Astrocyte (in vitro differentiated cells and primary cell): ENCODE results near the gene PPA1.

Source experiments
- EZH2 ChIP-seq: IDR thresholded peaks from 2 replicates; pipeline ENCODE4 v1.6.1; 2012; ENCODE audit warnings: mild to moderate bottlenecking, low read length, inconsistent platforms; ENCODE audit not compliant: insufficient read depth
- TF ChIP-seq, protein P1 (sequence below): IDR thresholded peaks from 2 replicates; pipeline ENCODE4 v1.5.1; 2011; ENCODE audit warnings: low read depth, mild to moderate bottlenecking, inconsistent platforms, low read length, moderate library complexity; ENCODE audit not compliant: insufficient read depth

GRCh38 chr10:70232155-70232858, 922 bp downstream of the PPA1 start:
- TF ChIP-seq, protein P1, sequence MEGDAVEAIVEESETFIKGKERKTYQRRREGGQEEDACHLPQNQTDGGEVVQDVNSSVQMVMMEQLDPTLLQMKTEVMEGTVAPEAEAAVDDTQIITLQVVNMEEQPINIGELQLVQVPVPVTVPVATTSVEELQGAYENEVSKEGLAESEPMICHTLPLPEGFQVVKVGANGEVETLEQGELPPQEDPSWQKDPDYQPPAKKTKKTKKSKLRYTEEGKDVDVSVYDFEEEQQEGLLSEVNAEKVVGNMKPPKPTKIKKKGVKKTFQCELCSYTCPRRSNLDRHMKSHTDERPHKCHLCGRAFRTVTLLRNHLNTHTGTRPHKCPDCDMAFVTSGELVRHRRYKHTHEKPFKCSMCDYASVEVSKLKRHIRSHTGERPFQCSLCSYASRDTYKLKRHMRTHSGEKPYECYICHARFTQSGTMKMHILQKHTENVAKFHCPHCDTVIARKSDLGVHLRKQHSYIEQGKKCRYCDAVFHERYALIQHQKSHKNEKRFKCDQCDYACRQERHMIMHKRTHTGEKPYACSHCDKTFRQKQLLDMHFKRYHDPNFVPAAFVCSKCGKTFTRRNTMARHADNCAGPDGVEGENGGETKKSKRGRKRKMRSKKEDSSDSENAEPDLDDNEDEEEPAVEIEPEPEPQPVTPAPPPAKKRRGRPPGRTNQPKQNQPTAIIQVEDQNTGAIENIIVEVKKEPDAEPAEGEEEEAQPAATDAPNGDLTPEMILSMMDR = no peak
- TF ChIP-seq EZH2 = no peak
